Small intestine (tissue), 7 donors: ENCODE data around the gene ARR3. TPM values are rescaled to one million over a fixed set of nuclear protein-coding genes. Genes with fewer than 3 reads are reported as not detected.
"Not testable (repeated sequence)": the region's sequence is repeated elsewhere in the genome, so short reads cannot be mapped to it uniquely, and the experiment has no call there.

ENCODE experiments used
- DNase-seq, 2 donors: peaks; one replicate each; pipeline versions ENCODE4 v3.0.0 to v3.0.0-alpha.2; 2013
- FAIRE-seq: peaks from 2 replicates; lab custom pipeline; 2012; peaks lifted over from hg19 to GRCh38; lab: Jason Lieb, UNC
- H3K27ac ChIP-seq, 3 donors: one replicate each; pipeline ENCODE4 v1.5.1; 2013; ENCODE audit warnings: low read length in 2 of 3, mild to moderate bottlenecking in 2 of 3, control low read depth in 1 of 3, inconsistent platforms in 1 of 3, low read depth in 1 of 3, moderate library complexity in 1 of 3
- H3K27me3 ChIP-seq, 3 donors: one replicate each; pipeline ENCODE4 v1.6.1; 2013; ENCODE audit warnings: low read length in 3 of 3, inconsistent platforms in 1 of 3; ENCODE audit not compliant: control insufficient read depth in 3 of 3, insufficient read depth in 3 of 3
- H3K36me3 ChIP-seq, 3 donors: one replicate each; pipeline ENCODE4 v1.6.1; 2013; ENCODE audit warnings: low read length in 3 of 3, inconsistent platforms in 1 of 3, low read depth in 1 of 3, mild to moderate bottlenecking in 1 of 3, moderate library complexity in 1 of 3; ENCODE audit not compliant: control insufficient read depth in 3 of 3, insufficient read depth in 2 of 3
- H3K4me1 ChIP-seq, 3 donors: one replicate each; pipeline ENCODE4 v1.6.1; 2013; ENCODE audit warnings: low read length in 2 of 3, inconsistent platforms in 1 of 3, low read depth in 1 of 3, mild to moderate bottlenecking in 1 of 3, moderate library complexity in 1 of 3; ENCODE audit not compliant: control insufficient read depth in 3 of 3, insufficient read depth in 2 of 3
- H3K4me3 ChIP-seq, 3 donors: one replicate each; pipeline ENCODE4 v1.5.1; 2013; ENCODE audit warnings: low read length in 3 of 3, control low read depth in 1 of 3, inconsistent platforms in 1 of 3, low read depth in 1 of 3, mild to moderate bottlenecking in 1 of 3, moderate library complexity in 1 of 3
- H3K9me3 ChIP-seq, 2 donors: one replicate each; pipeline ENCODE4 v1.6.1; 2013; ENCODE audit warnings: low read depth in 1 of 2, low read length in 1 of 2; ENCODE audit not compliant: control insufficient read depth in 2 of 2, insufficient read depth in 1 of 2
- WGBS, 3 donors: extraction: QIAGEN DNeasy Blood & Tissue Kit; methylation state at CpG; one replicate each; pipeline ENCODE4 v1.1.7; 2013; 5-methylcytosine and 5-hydroxymethylcytosine counted together
- polyA plus RNA-seq, 4 donors: library from polyadenylated mRNA; stranded (reverse) in 3 of 4; unstranded in 1 of 4; fragments of 200-250 nt in 3 of 4; fragments of 120-200 nt in 1 of 4; gene quantifications; one replicate each; pipeline versions ENCODE4 v1.2.1 to v1.2.3, GENCODE V29; 2013
- donor health status: healthy with polysubstance abuse.
- donor health status: control.
- donor health status: control.
- donor health status: Bipolar disorder and iron deficiency.
- donor health status: healthy.

Gene ARR3
- polyA plus RNA-seq, 4 donors = 0.39 to 1.0 TPM; not detected in 2

GRCh38 chrX:70289168-70289792 is 21.1 kb downstream of the ARR3 start:
- no peaks in the 10 kb centered on the region for H3K4me1 ChIP-seq
- FAIRE-seq (no peak), DNase-seq (no peak)
- H3K27ac ChIP-seq = peak overlapping the region; percentile 57 to 85 (median 65)
- H3K36me3 ChIP-seq = peaks cover 0 to 7% (median 0%) of the 10 kb centered on the region in 3 donors
- peak overlapping the region; percentile 46 to 74 (median 64) for H3K4me3 ChIP-seq
- H3K9me3 ChIP-seq = no peaks in the 10 kb centered on the region
- no peaks in the 10 kb centered on the region for H3K27me3 ChIP-seq
- WGBS, 3 donors = 25 to 53% (median 27%) methylated on average over 11 of the region's 11 CpGs

DNA sequence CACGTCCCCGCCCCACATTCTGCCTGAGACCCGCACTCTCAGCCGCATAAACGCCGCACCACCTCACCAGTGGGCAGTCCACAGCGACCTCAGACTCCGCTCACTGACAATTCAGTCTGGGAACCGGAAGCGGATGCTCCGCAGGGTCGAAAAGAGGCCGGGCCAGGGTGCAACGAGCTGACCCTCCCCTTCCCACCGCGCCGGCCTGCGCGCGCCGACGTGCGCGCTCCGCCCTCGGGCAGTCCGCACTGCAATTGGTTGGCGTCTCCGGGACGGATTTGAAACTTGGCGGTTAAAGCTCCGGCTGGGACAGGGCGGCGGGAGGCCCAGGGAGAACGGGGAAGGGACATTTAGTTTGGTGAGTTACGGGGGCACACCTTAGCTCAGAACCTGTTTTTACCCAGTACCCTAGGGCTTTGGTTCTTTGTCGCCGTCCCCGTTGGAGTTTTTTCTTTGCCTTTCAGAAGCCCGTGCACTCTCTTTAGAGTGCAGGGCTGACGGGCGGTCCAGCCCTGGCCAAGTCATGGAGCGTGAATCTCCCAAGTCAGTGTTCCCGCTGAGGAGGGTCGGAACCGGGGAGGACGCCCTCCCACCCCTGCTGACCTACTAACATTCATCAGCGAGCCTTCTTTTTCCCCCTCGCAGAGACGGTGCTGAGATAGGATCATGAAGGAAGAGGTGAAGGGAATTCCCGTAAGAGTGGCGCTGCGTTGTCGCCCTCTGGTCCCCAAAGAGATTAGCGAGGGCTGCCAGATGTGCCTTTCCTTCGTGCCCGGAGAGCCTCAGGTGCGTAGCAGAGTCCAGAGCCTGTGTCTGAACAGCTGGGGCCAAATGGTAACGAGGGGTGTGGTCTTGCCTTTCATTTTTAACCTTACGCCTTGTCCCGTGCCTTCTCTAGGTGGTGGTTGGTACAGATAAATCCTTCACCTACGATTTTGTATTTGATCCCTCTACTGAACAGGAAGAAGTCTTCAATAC is 21.9 kb downstream of the ARR3 start, which contains the start of the genes KIF4A and PDZD11:
KIF4A (plus strand) TSS at position 312 of the 978 bp plus-strand sequence; CDS start at position 667, 355 bp downstream.
PDZD11 (minus strand) TSS at position 135 of the 978 bp plus-strand sequence. CDS start 586 bp downstream, outside the sequence.
- Histone ChIP-seq H3K27me3 (no peaks in the 10 kb centered on the region), H3K9me3 (no peaks in the 10 kb centered on the region), H3K4me1 (no peaks in the 10 kb centered on the region), H3K27ac (peak within 1 kb of the TSS; percentile 57 to 85 (median 65)), H3K4me3 (peak within 1 kb of the TSS; percentile 46 to 74 (median 64)), H3K36me3 (peaks cover 0 to 7% (median 0%) of the 10 kb centered on the region in 3 donors)
- FAIRE-seq (no peak), DNase-seq (peak; percentile 86 to 88)
- WGBS, 3 donors = 0 to 39% (median 16%) methylated on average over 53 to 62 of the region's 62 CpGs

- FAIRE-seq (no peak), DNase-seq (no peak)
- 0% methylated on average over 1 of the region's 1 CpG for WGBS, 3 donors
- Histone ChIP-seq H3K4me3 (no peak overlapping the region), H3K4me1 (no peaks in the 10 kb centered on the region), H3K27me3 (no peaks in the 10 kb centered on the region), H3K27ac (no peak overlapping the region), H3K9me3 (no peaks in the 10 kb centered on the region), H3K36me3 (no peaks in the 10 kb centered on the region)
Measured at GRCh38 chrX:70292788-70293187, 24.7 kb downstream of the ARR3 start.

DNA sequence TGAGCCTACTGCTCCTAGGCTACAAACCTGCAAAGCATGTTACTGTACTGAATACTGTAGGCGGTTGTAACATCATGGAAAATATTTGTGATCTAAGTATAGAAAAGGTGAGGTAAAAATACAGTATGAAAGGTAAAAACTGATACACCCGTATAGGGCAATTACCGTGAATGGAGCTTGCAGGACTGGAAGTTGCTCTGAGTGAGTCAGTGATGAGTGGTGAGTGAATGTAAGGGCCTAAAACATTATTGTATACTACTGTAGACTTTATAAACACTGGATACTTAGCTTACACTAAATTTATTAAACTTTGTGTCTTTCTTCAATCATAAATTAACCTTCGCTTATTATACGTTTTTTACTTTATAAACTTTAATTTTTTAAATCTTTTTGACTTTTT is 25.5 kb downstream of the ARR3 start:
- H3K27me3 ChIP-seq = no peaks in the 10 kb centered on the region
- no peaks in the 10 kb centered on the region for H3K9me3 ChIP-seq
- no peak for DNase-seq
- H3K36me3 ChIP-seq = no peaks in the 10 kb centered on the region
- WGBS, 3 donors = 86 to 94% (median 89%) methylated on average over 5 of the region's 5 CpGs
- no peak overlapping the region for H3K4me3 ChIP-seq
- FAIRE-seq = no peak
- H3K27ac ChIP-seq = no peak overlapping the region
- H3K4me1 ChIP-seq = no peaks in the 10 kb centered on the region

GRCh38 chrX:70301716-70302115 is 33.6 kb downstream of the ARR3 start:
- Histone ChIP-seq H3K27me3 (no peaks in the 10 kb centered on the region), H3K4me1 (no peaks in the 10 kb centered on the region), H3K9me3 (no peaks in the 10 kb centered on the region), H3K4me3 (no peak overlapping the region), H3K36me3 (no peaks in the 10 kb centered on the region), H3K27ac (no peak overlapping the region)
- DNase-seq (no peak), FAIRE-seq (no peak)
- WGBS, 3 donors = 53 to 84% (median 72%) methylated on average over 3 of the region's 3 CpGs

DNA sequence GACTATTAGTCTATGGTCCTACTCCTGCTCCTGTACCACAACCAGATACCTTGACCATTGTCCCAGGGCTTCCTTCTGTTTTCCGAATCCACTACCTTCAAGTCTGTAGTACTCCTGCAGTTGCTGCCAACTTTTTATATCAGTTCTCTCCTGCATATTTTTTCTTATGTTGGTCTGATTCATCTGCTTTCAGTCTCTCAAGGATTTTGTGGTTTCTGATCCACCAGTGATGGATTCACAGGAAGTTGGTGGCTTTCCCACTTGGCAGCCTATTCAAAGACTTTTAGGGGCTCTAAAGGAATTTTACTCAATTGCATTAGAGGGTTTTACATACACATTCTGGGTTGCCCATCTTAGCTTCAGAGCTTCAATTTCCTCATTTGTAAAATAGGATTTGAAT is 45.4 kb downstream of the ARR3 start:
- no peaks in the 10 kb centered on the region for H3K27me3 ChIP-seq
- H3K27ac ChIP-seq = no peak overlapping the region
- no peak for DNase-seq
- no peak overlapping the region for H3K4me3 ChIP-seq
- no peak for FAIRE-seq
- H3K9me3 ChIP-seq = no peaks in the 10 kb centered on the region
- 82 to 100% (median 97%) methylated on average over 1 of the region's 1 CpG for WGBS, 3 donors
- H3K36me3 ChIP-seq = no peaks in the 10 kb centered on the region
- no peaks in the 10 kb centered on the region for H3K4me1 ChIP-seq

DNA sequence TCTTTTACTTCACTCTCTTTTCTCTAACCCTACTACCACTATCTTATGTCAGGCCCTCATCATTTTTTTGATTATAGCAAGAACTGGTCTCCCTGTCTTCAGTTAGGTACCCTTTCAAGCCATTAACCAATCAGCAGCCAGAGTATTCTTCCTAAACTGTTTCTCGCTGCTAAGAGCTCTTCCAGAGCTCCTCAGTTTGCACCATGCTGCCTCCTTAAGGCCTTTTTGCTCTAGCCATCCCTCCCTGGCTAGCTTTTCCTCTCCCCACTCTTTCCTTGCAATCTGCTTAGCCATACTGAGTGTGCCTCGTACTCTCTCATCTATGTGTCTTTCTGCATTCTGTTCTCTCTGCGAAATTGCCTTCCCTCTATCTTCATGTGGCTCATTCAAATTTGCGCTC is 54.6 kb downstream of the ARR3 start:
- no peak overlapping the region for H3K4me3 ChIP-seq
- 89 to 98% (median 97%) methylated on average over 4 of the region's 4 CpGs for WGBS, 3 donors

GRCh38 chrX:70323628-70324027 is 55.5 kb downstream of the ARR3 start:
- WGBS, 3 donors = 91 to 96% (median 96%) methylated on average over 6 of the region's 6 CpGs
- H3K4me1 ChIP-seq, H3K27ac ChIP-seq, H3K27me3 ChIP-seq, H3K4me3 ChIP-seq, DNase-seq, H3K36me3 ChIP-seq, H3K9me3 ChIP-seq: not testable (repeated sequence)
- peak; percentile 41 for FAIRE-seq

More for the DNA sequence above, 54.6 kb downstream of the ARR3 start:
- FAIRE-seq (no peak), DNase-seq (no peak)
- Histone ChIP-seq H3K9me3 (no peaks in the 10 kb centered on the region), H3K27me3 (no peaks in the 10 kb centered on the region), H3K36me3 (no peaks in the 10 kb centered on the region), H3K4me1 (no peaks in the 10 kb centered on the region), H3K27ac (no peak overlapping the region)
